Effector memory CD4-positive, alpha-beta T cell (primary cell): ENCODE measurements around the gene TMEM38A.
"Not testable (repeated sequence)": the region's sequence is repeated elsewhere in the genome, so short reads cannot be mapped to it uniquely, and the experiment has no call there.

Experiments used
- DNase-seq, 3 donors: peaks; one replicate each; pipeline ENCODE4 v3.0.0-alpha.2; 2020
- H3K27ac ChIP-seq: 2 replicates; pipeline ENCODE4 v1.7.0; 2013; ENCODE audit warnings: mild to moderate bottlenecking, low read length, moderate library complexity; ENCODE audit not compliant: insufficient read depth, poor library complexity, severe bottlenecking
- H3K27me3 ChIP-seq: replicated peaks from 2 replicates; pipeline ENCODE4 v1.7.0; 2013; ENCODE audit warnings: mild to moderate bottlenecking, low read length; ENCODE audit not compliant: insufficient read depth, control insufficient read depth, poor library complexity, severe bottlenecking
- H3K36me3 ChIP-seq: 2 replicates; pipeline ENCODE4 v1.7.0; 2013; ENCODE audit warnings: mild to moderate bottlenecking, low read length, moderate library complexity; ENCODE audit not compliant: control insufficient read depth, insufficient read depth
- H3K4me1 ChIP-seq: 2 replicates; pipeline ENCODE4 v1.7.0; 2013; ENCODE audit warnings: low read length, mild to moderate bottlenecking; ENCODE audit not compliant: control insufficient read depth, insufficient read depth, poor library complexity, severe bottlenecking
- H3K4me3 ChIP-seq: 2 replicates; pipeline ENCODE4 v1.7.0; 2013; ENCODE audit warnings: low read length, low read depth, mild to moderate bottlenecking; ENCODE audit not compliant: insufficient read depth, poor library complexity, severe bottlenecking
- H3K9me3 ChIP-seq: 2 replicates; pipeline ENCODE4 v1.7.0; 2013; ENCODE audit warnings: mild to moderate bottlenecking, low read length, moderate library complexity; ENCODE audit not compliant: control insufficient read depth

Gene TMEM38A

DNA sequence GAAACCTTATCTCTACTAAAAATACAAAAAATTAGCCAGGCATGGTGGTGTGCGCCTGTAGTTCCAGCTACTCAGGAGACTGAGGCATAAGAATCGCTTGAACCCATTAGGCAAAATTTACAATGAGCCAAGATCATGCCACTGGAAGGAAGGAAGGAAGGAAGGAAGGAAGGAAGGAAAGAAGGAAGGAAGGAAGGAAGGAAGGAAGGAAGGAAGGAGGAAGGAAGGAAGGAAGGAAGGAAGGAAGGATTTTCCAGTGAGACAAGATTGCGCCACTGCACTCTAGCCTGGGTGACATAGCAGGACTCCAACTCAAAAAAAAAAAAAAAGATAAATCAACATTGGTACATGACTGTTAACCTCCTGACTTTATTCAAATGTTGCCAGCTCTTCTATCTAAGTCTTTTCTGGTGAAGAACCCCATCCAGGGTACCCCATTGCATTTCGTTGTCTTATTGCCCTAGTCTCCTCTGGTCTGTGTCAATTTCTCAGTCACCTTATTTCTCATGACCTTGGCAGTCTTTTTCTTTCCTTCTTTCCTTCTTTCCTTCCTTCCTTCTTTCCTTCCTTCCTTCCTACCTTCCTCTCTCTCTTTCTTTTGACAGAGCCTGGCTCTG, 74.8 kb downstream of the TMEM38A start:
- not testable (repeated sequence) for H3K4me1 ChIP-seq, H3K4me3 ChIP-seq, DNase-seq, H3K27ac ChIP-seq, H3K9me3 ChIP-seq, H3K27me3 ChIP-seq, H3K36me3 ChIP-seq

DNA sequence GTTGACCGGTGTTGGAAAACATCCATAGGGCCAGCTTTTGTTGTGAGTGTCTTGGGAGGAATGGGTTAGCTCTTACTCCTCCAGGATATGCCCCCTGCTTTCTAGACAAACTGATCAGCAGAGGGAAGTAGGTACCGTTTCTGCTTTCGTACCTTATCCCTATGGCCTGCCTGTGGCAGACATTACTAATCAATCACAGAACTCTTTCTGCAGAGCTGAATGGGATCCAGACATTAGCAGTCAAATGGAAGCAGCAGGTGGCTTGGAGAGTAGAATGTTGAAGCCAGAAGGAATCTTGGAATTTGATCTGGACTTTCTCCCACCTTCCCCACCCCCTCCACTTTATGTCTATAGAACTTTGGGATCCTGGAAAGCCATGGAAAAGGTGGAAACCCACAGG, 75.8 kb downstream of the TMEM38A start:
- Histone ChIP-seq H3K9me3 (no peaks in the 10 kb centered on the region), H3K27me3 (no peaks in the 10 kb centered on the region), H3K36me3 (no peaks in the 10 kb centered on the region), H3K27ac (no peak overlapping the region), H3K4me3 (no peak overlapping the region), H3K4me1 (no peaks in the 10 kb centered on the region)
- DNase-seq, result no peak

DNA sequence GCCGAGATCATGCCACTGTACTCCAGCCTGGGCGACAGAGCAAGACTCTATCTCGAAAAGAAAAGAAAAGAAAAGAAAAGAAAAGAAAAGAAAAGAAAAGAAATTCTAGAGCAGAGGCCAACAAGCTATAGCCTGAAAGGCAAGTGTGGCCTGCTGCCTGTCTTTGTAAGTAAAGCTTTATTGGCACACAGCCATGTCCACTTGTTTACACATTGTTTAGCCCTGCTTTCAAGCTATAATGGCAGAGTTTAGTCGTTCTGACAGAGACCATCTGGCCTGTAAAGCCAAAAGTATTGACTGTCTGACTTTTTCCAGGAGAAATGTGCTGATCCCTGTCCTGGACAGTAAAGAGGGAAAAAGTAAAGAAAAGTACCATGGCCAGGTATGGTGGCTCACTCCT, 77.0 kb downstream of the TMEM38A start:
- Histone ChIP-seq H3K36me3 (no peaks in the 10 kb centered on the region), H3K27ac (no peak overlapping the region), H3K27me3 (no peaks in the 10 kb centered on the region), H3K9me3 (no peaks in the 10 kb centered on the region), H3K4me3 (no peak overlapping the region), H3K4me1 (no peaks in the 10 kb centered on the region)
- no peak for DNase-seq

DNA sequence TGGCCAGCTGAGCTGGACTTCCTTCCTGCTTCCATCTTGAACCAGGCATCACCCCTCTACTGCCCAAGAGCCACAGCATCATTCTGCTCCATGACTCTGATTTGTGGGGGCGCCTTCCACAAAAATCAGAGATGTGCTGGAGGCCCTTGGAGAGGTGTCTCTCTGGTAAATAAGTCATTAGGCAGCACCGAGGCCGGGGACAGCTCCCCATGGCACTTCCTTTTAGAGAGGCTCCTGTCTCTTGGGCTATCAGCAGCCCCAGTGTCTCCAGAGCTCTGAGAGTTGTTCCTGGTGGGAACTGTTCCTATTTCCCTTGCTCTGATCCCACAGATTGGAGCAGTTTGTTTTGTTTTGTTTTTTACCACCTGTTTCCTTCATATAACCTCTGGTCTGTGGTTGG, 78.6 kb downstream of the TMEM38A start:
- H3K36me3 ChIP-seq, result no peaks in the 10 kb centered on the region
- H3K4me3 ChIP-seq, result no peak overlapping the region
- DNase-seq, result no peak
- no peaks in the 10 kb centered on the region for H3K4me1 ChIP-seq
- H3K9me3 ChIP-seq, result no peaks in the 10 kb centered on the region
- H3K27me3 ChIP-seq, result no peaks in the 10 kb centered on the region
- H3K27ac ChIP-seq, result no peak overlapping the region
